NOMO-1 treated with DMSO at 0.1 percent for 48 hours (cell line): Measurements from ENCODE around the gene RAB23.
"Not testable (repeated sequence)": the region's sequence is repeated elsewhere in the genome, so short reads cannot be mapped to it uniquely, and the experiment has no call there.

Experiments
- DNase-seq: peaks from one replicate; lab custom pipeline; 2025; ENCODE audit not compliant: unreplicated experiment; lab: John Stamatoyannopoulos, UW

Gene RAB23

DNA sequence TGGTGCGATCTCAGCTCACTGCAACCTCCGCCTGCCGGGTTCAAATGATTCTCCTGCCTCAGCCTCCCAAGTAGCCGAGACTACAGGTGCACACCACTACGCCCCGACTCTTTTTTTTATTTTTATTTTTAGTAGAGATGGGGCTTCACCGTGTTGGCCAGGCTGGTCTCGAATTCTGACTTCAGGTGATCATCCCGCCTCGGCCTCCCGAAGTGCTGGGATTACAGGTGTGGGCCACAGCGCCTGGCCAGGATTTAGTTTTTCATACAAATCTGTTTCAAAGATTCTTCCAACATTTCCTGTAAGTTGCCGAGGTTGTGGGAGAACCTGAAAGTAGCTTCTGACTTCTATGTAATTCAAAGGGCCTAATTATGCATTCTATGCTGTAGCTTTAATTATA is 21.4 kb upstream of the RAB23 start:
- DNase-seq = not testable (repeated sequence)

DNA sequence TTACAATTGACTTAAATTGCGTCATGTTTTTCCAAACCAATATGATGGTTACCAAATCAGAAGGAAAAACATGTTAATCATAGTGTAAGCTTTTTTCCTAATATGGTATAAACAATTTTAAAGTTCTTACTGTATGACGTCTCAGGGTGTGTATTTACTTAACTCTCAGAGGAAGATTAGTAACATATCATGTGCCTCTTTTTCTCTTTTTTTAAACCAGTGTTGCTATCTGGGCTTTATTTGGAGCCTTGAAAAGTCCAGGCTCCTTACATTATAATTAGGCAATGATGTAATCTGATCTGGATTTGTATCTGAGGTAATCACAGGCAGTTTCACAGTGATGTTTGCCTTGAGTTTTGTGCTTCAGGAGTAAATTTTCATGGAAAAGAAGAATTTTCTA is 20.4 kb upstream of the RAB23 start:
- no peak for DNase-seq

DNA sequence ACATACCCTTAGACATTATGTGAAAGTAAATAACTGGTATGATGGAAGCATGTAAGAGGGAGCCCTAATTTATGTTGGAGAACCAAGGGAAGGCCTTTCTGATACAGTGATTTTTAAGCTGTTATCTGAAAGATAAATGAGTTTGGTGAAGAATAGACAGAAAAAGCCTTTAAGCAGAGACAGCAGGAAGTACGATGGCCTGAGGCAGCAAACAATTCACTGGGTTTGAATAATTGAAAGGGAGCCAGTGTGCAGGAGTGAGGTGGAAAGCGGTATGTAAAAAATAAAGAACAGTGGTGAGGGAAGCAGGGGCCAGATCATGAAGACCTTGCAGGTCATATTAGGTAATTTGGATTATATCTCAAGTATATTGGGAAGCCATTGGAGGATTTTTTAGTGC is 4.1 kb upstream of the RAB23 start:
- no peak for DNase-seq

DNA sequence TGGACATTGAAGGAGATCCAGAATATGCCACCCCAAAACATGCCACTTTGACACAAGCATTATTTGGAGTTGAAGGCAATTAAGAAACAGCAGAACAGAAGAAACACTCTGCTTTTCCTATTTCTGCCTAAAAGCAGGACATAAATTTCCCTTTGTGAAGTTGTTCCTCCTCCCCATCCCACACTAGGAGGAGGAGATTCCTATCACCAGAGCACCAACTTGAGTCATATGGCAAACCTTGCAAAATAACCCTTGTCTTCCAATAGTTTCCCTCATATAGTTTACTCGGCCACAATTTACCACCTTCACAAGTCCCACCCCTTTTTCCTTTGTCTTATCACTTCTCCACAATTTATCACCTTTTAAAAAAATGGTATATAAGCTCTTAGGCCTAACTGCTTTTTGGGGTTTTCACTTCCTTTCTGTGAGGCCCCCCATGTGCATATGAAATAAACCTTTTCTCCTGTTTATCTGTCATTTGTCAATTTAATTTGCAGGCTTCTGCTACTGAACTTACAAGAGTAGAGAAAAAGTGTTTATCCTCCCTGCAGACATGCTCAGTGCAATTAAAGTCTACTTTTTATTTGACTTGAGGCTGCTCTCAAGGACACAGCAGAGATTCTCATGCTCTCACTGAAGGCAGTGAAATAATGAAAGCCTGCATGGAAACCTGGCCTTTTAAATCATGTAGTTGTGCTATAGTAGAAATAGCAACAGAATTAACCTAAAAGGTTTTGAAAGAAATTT is 2.8 kb upstream of the RAB23 start:
- DNase-seq = no peak

DNA sequence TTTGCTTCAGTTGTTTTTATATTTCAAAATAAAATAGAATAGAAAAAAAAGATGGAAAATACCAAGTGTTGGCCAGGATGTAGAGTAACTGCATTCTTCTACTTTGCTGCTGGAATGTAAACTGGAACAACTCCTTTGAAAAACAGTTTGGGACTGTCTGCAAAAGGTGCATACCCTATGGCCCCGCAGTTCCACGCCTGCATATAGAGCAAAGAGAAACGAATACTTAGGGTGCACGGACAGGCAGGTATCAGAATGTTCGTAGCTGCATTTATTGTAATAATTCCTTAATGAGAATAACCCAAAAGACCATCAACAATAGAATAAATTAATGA is 603 bp upstream of the RAB23 start:
- DNase-seq = no peak

DNA sequence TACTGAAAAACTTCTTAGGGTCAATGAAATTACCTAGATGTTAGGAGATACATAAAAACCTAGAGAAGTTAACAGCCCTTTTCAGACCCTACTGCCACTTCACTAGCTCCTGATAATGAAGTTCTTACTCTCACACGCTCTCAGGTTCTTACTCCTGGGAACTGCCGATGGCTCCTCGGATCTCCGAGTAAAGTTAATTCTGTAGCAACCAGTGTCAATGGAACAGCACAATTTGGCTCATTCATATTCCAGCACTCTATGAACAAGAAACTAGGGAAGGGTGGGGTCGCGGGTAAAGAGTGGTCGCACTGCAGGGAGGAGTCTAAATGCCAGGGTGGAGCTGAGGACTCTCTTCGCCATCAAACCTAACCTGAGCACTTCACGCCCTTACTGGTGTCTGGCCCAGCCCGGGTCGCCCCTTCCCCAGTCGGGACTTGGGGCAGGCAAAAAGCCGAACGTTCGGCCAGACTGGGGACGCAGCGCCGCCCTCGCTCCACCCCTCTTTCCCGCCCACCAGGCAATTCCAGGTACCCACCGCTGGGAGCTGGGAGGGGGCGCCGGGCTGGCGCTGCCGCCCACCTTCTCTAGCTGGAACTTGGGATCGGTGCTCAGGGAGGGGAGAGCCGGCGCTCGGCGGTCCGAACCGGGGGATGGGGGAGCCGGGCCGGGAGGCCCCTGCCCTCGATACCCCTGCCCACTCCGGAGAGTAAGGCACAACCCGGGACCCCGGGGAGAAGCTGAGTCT is 744 bp downstream of the RAB23 start:
- no peak for DNase-seq

DNA sequence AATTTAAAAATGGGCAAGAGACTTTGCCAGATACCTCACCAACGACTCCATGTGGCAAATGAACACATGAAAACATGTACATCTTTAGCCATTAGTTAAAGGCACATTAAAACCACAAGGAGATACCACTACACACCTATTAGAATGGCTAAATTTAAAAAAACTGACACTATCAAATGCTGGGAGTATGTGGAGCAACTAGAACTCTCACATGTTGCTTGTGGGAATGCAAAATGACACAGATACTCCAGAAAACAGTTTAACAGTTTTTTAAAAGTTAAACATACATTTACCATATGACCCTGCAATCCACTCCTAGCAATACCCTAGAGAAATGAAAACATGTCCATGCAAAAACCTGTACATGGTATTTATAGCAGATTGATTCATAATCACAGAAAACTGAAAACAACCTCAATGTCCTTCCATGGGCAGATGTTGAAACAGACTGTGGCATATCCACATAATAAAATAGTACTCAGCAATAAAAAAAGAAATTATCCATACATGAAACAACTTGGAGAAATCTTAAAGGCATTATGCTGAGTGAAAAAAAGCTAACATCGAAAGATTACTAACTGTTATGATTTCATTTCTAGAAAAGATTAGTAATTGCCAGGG is 1.9 kb downstream of the RAB23 start:
- DNase-seq = no peak

DNA sequence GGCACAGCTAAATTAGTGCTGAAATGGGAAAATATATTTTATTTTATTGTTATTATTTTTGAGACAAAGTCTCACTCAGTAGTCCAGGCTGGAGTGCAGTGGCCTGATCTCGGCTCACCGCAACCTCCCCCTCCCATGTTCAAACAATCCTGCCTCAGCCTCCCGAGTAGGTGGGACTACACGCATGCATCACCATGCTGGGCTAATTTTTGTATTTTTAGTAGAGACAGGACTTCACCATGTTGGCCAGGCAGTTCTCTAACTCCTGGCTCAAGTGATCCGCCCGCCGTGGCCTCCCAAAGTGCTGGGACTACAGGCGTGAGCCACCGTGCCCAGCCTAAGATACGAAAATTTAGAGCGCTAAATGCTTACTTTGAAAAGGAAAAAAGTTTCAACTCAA is 4.8 kb downstream of the RAB23 start:
- no peak for DNase-seq

DNA sequence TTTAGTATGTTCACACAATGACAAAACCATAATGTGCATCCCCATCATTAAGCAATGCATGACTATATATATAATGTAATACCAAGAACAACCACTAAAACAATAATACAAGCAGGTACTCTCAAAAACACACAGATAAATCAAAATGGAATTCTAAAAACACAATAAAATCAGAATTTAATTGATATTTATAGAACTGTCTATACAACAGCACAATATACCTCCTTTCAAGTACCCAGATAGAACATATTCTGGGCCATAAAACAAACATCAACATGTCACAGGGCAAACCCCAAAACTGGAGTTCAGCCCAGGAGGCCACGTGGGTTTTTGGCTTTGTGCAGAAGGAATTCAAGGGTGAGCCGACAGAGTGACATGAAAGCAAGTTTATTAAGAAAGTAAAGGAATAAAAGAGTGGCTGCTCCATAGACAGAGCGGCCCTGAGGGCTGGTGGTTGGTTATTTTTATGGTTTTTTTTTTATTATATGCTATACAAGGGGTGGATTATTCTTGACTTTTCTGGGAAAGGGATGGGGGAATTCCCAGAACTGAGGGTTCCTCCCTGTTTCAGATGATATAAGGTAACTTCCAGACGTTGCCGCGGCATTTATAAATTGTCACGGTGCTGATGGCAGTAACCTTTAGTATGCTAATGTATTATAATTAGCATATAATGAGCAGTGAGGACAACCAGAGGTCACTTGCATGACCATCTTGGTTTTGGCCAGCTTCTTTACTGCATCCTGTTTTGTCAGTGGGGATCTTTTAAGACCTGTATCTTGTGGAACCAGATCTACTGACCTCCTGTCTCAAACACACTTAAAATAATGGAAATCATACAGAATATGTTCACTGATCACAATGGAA is 5.6 kb downstream of the RAB23 start:
- no peak for DNase-seq

DNA sequence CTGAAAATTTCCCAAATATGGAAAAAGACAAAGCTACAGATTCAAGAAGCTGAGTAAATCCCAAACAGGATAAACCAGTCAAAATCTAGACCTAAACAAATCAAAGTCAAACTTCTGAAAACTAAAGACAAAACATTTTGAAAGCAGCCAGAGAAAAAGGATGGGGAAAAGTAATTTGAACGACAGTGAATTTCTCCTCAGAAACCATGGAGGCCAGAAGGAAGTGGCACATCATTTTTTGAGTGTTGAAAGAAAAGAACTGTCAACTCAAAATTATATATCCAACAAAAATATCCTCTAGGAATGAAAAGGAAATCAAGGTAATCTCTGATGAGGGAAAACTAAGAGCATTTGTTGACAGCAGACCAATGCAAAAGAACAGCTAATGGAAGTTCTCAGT is 6.8 kb downstream of the RAB23 start:
- DNase-seq = no peak

DNA sequence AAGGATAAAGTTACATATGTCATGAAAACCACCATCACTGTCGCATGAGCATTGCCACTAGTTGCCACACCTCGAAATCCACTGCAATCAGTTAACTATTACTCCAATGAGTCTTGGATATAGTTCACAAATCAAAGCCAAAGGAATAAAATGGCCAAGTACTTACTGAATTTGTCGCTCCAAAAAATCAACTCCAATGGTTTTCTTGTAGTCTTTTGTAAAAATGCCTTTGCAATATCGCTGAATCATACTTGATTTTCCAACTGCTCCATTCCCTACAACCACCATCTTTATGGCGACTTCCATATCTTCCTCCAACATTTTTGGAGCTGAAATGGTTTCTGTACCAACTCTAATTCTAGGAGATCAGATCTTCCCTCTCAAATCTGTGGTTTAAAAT is 12.0 kb downstream of the RAB23 start:
- no peak for DNase-seq

DNA sequence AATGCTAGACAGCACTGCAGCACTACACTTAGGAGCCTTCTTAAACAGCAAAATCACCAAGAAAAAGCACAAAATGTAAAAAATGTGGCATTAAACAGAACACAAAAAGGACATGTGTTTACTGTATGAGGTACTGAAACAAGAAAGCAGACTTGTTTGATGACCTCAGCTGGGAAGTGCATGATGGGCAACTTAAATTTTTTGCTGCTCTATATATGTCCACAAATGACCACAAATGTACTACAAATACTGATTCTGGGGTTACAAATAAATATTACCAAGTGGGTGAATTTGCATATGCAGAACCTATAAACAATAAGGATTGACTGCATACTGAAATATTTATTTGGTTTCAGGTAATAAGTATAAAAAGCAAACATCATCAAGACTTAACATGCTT is 13.1 kb downstream of the RAB23 start:
- no peak for DNase-seq

DNA sequence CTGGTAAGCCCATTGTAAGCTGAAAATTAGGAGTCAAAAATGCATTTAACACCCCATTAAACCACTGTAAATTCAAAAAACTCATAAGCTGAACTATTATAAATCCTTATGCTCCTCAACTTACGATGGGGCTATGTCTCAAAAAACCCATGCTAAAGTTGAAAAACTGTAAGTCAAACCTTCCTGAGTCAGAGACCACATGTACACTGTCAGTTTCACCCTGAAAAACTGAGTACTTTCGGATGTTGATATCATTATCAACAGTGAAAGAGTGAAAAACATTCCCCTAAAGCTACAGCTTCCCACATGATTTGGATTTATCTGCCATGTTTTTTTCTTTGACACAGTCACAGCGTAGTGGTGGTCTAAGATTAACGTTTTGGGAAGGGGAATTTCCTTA is 14.2 kb downstream of the RAB23 start:
- DNase-seq = no peak

DNA sequence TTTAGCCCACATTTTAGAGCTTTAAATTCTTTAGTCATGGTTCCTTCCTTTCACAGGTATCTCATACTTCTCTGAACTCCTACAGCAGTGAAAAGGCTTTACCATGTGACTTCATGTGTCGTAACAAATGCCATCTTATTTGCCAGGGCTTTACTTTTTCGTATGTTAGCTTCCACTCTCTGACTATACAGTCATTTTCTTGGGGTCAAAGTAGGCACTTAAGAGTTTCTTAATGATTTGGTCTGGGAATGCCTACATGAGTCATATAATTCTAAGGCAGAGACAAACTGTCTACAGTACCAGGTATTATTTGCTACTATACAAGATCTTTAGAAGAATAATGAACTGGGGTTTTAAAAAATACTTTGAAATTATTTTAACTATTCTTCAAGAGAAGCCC is 15.0 kb downstream of the RAB23 start:
- no peak for DNase-seq

DNA sequence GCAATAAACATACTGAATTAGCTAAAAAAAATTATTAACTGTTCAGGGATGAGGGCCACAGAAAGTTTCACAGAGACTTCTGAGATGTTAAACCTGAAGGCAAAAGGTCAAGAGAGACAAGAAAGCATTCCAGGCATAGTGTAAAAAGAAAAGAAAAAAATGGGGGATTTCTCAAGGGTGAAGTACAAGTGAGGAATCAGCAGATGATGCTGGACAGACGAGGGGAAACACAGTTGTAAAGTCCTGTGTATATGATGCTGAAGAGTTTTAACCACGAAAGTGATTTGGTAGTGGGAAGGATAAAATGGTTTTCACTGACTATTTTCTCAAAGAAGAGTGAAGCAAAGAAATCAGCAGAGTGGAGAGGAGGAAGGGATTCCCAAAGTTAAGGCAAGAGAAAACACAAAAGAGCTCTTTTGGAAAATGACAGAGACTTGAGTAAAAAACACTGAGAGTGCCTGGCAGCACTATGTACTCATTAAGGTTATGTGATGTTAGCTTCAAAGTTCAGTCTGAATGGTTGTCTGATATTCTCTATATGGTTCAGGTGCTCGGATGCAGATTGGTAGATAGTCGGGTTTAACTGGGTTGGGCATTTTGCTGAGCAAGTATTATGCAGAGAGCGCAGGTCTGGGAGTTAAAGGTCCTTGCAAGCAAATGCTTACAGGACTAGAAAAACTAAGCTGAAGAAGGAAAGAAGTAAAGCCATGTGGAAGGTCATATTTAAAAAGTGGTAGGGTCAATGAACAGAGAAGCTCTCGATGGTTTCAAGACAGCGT is 16.4 kb downstream of the RAB23 start:
- no peak for DNase-seq

DNA sequence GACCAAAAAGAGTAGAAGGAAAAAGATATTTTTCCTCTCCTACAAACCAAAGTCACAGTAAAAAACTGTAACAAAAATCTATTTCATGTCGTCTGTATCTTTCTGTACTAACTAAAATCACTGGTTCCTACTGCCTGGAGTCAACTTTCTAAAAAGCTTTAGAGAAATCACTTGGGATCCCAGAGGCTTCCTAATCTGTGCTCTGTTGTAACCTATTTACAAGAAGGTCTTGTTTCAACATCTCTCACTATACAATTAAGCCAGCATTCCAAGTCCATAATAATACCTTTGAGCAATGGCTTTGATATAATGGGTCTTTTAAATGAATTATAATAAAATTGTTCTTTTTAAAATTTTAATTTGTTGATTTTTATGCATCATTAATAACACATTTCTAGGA is 20.4 kb downstream of the RAB23 start:
- no peak for DNase-seq

DNA sequence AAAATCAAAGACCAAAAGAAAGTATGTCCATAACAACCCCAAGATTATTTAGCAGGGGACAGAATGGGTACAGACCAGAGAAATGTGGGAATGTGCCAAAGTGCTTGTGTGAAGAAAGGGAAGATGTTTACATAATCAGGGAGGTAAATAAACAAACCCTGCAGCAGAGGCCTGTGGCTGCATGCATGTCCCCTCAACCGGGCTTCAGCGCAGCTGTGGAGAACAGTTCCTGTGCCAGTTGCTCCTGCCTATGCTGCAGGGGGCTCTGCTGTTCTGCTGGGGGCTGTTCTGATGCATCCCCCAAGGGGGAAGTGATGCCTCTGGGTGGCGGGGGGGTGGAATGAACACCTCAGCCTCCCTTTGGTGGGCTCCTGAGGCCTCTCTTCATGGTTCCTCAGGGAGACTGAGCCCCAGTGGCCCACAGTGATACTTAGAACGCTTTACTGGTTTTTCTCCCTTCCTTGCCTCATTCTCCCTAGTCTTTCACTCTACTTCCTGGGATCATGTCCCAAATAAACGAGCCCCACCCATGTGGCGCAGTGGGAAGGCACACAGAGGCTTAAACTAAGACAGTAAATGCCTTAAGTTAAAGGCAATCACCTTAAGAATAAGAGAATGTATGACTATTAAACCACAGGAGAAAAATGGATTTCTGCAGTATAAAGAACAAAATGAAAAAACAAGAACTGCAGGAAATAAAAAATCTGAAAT is 23.0 kb downstream of the RAB23 start:
- no peak for DNase-seq

DNA sequence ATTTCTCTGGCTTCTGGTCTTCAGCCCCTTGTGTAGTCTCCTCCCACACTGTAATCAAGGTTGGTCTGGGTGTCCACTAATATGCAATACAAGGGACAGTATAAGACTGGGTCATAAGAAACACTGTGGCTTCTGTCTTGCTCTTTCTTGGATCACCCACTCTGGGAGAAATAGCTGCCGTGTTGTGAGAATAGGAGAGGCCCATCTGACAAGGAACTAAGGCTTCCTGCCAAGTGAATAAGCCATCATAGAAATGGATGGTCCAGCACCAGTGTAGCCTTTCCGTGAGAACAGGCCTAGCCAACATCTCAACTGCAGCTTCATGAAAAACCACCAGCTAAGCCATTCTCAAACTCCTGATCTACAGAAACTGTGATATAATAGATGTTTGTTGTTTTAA is 26.6 kb downstream of the RAB23 start:
- no peak for DNase-seq

DNA sequence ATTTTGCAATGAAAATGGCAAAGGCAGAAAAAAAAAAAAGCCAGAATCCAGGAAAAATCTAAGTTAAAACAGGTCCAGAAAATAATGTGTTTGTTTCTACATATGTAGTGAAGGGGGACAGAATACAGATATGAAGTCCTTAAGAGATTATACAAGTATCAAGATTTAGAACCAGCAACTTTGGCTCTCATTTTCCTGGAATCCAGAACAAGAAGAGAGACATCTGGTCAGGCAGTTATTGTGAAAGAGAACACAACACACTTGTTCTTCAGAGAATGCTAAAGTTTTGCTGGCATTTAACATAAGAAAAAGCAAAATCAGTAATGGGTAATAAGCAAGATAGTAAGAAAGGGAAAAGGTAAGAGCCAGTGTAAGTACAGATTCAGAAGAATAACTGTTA is 28.9 kb downstream of the RAB23 start:
- DNase-seq = no peak

DNA sequence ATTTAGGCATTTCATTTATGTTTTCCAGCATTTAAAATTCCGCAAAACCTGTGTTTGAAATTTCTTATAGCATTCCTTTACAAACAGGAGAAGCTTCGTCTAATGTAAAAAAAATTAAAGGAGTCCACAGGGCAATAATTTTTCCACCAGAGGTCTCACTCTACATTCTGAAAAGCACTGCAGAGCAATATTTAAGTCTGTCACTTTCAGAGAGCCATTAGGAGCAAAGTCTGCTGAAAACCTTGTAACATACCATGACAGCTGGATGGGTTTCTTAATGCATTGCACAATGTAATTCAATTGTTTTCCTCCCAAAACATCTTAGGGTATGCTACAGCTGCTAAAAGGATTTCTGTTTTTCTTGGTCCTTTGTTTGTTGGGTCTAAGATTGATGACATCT is 32.0 kb downstream of the RAB23 start:
- no peak for DNase-seq
